NCI-H1092 (cell line): ENCODE measurements around the gene LMCD1.

Experiments
- DNase-seq: peaks from one replicate; lab custom pipeline; 2025; lab: John Stamatoyannopoulos, UW

The LMCD1 gene

GRCh38 chr3:8584661-8585060, 83.0 kb downstream of the LMCD1 start:
- no peak for DNase-seq

- no peak for DNase-seq
Observed at GRCh38 chr3:8589880-8590556, 88.4 kb downstream of the LMCD1 start.

DNA sequence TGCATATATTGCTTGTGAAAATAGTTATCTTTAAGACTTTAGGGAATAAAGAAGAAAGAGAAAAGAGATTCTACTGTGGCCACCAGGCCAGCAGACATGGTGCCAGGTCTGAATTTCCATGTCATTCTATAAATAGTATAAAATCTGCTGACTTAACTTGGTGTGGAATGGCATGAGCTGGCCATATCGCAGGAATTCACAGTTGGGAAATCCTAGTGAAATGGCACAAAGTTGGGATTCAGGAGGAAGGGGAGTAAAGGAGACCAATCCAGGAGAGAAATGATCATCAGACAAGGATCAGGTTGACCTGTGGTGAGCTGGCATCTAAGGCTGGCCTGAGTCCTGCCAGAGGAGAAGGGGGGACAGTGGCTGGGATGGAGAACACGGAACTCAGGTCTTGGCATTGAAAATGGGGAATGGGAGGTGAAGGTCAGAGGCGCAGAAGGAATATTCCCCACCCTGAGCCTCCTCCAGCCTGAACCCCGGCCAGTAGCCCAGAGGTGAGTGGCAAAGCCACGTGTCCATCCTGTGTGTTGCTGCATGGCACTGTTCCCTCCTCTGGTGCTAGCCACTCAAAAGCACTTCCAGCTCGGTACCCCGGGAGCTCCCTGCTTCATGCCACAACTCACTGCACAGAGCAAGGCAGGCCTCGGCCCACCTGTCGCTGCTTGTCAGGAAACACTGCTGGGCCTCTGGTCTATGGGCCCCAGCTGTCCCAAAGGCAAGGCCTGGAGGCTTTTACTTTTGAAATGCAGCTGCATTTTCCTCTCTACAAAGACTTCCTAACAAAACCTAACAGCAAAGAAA, 91.6 kb downstream of the LMCD1 start:
- no peak for DNase-seq

- DNase-seq = no peak
Observed at GRCh38 chr3:8595252-8595651, 93.6 kb downstream of the LMCD1 start.

DNA sequence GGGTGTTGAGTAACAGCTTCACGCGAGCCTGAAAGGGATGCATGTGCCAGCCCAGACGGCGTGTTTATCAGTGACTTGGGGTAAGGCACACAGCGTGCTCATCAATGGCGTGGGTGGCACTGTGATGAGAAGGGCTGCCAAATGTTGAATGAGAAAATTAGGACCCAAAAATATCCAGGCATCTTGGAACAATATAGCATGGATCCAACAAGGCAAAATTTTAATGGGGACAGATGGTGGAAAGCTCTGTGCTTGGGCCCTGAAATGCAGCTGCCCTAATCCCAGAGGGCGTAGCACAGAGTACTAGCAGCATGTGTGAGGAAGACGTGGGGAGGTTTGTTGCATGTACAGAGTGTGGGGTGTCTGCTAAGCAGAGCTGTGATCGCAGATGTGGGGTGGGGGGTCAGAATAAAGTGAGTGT, 94.1 kb downstream of the LMCD1 start:
- DNase-seq = no peak

DNA sequence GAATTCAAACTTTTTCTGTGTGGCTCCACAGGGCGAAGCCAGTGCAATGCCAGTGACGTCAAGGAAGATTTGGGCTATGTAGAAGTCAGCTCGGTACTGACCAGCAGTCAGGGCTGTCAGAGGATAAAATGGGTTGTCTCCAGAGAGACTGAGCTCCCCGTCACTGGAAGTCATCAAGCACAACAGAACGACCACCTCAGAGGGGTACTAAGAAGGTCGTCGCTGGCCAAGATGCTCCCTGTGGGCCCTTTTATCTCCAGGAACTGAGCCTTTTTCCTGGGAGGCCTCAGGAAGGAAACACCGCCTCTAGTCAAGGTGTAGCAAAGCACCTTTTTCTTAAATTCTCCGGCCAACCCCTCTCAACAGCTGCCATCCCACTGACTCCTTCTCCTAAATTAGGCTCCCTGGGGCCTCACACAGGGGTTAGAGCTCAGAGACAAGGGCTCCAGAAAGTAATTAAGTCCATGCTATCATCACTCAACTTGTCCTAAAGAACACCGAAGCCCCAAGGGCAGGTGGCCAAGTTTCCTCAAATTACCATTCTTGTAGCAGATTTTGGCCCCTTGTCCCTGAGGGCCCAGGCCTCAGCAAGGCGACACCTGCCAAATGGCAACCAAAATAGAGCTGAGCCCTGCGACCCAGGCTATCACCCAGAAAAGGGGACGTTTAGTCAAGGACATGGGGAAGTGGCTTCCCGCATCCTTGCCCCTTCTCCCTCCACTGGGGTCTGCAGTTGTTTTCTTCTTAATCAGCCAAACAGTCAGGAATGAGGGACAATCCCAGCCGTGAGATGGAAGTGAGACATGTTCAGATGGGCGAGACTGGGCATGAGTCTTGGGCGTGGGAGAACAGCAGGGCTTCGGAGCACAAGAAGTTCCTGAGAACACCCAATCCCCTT, 94.9 kb downstream of the LMCD1 start:
- DNase-seq = no peak

GRCh38 chr3:8597219-8597853, 95.7 kb downstream of the LMCD1 start:
- no peak for DNase-seq

- no peak for DNase-seq
Observed at GRCh38 chr3:8599146-8599545, 97.5 kb downstream of the LMCD1 start.

- no peak for DNase-seq
Observed at GRCh38 chr3:8600457-8600856, 98.8 kb downstream of the LMCD1 start.

DNA sequence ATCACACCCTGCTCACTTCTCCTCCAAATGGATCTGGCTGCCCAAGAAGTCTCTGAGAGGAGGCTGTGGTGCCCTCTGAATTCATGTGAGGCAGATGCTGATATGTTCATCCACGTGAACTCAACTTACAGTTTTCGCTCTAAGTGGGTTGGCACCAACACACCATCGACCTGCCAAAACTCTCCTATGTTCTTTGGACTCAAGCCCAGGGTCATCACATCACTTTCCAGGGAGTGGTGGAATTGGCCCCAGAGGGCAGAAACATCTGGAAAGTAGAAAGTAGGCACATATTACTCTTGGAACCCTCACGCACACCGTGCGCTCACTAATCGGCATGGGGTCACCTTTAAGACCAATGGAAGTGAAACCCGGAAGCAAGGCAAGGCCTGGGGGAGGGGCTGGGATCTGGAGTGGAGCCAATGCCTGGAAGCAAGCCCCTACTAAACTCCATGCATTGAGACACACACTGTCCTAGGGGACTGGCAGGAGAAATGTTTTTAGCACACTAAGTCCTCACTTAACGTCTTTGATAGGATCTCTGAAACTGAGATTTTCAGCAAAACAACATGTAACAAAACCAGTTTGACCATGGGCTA, 101.6 kb downstream of the LMCD1 start:
- peak; percentile 1 for DNase-seq

DNA sequence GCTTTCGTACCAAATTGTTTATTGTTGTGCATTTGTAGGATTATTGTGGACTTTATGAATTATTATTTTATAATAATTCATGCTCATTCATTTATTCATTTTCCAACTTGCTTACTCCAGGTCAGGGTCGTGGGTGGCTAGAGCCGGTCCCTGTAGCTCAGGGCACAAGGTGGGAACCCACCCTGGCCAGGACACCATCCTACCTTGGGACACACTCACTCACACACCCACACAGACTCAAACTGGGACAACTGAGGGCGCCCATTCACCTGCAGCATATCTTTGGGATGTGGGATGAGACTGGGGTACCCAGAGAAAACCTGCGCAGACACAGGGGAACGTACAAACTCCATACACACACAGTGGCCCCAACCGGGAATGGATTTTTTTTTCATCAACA, 102.4 kb downstream of the LMCD1 start:
- no peak for DNase-seq

DNA sequence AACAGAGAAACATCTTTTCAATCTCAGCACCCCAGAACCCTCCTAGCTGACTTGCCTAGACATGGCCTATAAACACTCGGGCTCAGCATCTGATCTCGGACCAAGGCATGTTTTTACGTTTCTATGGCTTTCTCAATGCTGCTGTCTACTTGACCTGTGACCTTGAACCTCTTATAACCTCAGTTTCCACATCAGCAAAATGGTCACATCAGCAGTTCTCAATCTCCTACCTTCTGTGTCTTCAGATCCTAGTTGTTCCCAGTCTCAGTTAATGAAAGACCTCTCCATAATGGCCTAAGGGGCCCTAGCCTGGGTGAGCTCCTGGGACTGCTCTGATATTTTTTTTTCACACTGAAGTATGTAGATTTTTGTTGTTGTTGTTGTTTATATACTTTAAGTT, 103.4 kb downstream of the LMCD1 start:
- no peak for DNase-seq

GRCh38 chr3:8606701-8607231, 105.1 kb downstream of the LMCD1 start:
- DNase-seq = no peak

DNA sequence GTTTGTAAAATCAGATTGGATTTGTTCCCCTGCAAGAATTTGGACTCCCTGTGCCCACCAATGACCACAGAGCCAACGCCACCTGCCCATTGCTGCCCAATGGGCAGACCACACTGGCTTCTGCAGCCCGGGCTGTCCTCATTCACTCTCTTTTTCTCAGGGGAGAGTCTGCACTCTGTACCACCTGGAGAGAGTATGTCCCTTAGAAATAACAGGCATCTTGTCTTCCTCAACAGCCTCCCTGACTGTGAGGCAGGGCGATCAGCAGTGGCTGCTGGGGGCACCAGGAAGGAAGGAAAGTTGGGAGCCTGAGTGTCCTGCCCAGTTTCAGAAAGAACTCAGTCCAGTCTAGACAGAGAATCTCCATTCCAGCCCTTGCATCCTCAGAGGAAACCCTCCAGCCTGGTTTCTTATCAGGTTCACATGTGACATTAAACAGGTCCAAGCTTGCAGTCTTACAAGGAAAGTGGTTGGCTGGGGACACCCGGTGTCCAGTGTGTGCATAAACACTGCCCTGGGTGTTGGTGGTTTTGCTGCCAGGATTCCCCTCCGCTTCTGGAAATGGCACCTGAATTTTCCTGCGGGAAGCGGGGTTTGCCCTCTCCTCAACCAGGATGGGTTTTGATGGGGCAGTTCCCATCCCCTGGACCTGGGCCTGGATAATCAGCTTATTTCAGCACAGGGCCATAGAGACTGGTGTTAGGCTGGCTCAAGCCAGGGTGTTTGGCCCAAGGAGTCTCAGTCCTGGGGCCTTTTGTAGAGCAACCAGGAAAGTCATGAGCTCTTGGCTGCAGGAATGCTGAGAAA, 105.8 kb downstream of the LMCD1 start:
- peak; percentile 21 for DNase-seq

GRCh38 chr3:8608041-8608790, 106.6 kb downstream of the LMCD1 start:
- DNase-seq = no peak

- DNase-seq = no peak
Observed at GRCh38 chr3:8608791-8609467, 107.3 kb downstream of the LMCD1 start.

- DNase-seq = no peak
Observed at GRCh38 chr3:8610951-8611350, 109.3 kb downstream of the LMCD1 start.

DNA sequence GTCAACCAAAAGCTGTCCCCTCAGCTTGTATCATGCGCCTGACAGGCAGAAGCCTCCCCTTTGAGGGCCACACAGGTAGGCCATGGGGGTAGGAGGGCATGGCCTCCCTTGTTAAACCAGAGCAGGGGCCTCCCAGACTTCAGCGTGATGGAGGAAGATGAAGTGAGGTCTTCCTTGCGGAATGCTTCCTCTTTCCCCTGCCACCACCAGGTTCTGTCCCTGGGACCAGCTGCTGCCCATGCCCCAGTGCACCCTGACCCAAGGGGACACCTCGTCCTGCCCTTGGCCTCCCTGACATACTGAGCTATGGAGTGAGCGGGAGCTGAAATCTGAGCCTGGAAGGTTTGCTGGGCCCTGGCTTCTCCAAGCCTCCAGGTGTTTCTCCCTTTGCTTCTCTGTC, 116.3 kb downstream of the LMCD1 start:
- DNase-seq = no peak

GRCh38 chr3:8618950-8619349, 117.3 kb downstream of the LMCD1 start:
- DNase-seq = no peak
